ENCODE data around the gene FRY. TPM values are rescaled to one million over a fixed set of nuclear protein-coding genes. Genes with fewer than 3 reads are reported as not detected.
"Not testable (repeated sequence)": the region's sequence is repeated elsewhere in the genome, so short reads cannot be mapped to it uniquely, and the experiment has no call there.

FRY gene
- total RNA-seq = 68.7 and 98.7 TPM in 2 replicates

DNA sequence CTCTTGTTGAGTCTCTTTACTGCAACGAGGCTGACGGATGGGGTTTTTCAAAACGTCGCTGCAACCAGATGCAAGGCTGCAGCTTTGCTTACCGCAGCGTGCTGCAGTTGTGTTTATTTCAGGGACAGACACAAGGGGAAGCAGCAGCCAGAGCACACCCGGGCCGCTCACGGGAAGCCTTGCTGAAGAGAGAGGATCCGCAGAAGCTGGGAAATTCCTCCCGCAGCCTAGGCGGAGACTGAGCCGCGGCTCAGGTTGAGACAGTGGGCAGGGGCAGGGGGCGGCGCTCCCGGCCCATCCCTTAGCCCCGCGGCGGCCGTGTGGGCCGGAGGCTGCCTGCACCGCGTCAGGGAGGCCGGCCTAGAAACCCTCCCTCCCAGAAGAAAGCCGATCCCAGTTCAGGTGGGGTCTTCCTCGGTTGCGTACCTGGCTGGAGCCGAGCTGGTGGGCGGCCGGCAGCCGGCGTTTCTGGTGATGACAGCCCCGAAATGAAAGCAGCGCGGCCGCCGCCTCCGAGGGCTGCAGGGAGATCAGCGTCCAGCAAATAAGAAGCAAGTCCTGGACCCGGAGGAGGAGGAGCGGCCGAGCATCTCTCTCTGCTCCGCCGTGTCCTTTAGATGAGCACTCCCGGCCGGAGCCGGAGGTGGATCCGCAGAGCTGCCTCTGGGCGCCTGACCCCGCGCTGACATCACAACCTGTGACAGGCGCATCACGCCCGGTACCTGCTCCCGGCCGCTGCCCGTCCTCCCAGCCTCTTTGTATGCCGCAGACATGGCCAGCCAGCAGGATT is at the start of gene FRY:
Gene FRY, plus strand, starts transcription at position 750 of the 790 bp plus-strand sequence. Its CDS starts 22 bp downstream, at position 772.
- DNase-seq (ENCODE audit: low read depth, low spot score) = no peak

DNA sequence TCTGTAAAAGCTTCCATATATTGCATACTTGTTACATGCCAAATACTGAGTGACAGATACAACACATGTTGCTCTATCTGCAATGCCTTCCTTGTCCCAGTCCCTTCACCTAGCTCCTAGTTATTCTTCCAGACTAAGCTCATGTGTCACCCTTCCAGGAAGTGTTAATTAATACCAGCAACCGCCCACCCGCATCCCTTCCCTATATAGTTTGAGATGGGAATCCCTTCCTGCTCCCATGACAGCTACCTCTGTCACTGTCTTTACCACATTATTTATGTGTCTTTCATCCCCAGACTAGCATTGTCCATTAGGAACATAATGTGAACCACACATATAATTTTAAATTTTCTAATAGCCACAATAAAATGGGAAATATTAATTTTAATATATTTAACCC is 49.5 kb upstream of the FRY start:
- no peak for DNase-seq (ENCODE audit: low read depth, low spot score)

DNA sequence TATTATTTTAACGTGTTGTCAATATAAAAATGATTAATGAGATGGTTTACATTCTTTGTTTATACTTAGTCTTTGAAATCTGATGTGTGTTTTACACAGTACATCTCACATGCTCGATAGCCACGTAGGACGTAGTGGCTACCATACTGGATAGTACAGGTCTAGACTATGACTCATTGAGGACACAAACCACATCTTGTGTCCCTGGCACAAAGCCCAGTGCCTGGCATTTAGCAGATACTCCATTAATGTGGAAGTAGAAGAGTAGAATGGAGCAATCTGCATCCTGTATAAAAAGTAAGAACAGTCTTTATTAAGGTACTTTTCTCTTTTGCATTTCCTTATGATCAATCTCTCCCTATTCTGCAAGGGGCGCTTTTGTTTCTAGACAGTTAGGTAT is 49.0 kb upstream of the FRY start:
- DNase-seq (ENCODE audit: low read depth, low spot score) = no peak

DNA sequence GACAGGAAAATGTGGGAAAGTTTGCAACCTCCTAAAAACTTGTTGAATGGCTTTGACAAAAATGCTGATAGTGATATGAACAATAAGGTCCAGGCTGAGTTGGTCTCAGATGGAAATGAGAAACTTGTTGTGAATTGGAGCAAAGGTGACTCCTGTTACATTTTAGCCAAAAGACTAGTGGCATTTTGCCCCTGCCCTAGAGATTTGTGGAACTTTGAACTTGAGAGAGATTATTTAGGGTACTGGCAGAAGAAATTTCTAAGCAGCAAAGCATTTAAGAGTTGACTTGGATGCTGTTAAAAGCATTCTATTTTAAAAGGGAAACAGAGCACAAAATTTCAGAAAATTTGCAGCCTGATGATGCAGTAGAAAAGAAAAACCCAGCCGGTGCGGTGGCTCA is 47.9 kb upstream of the FRY start:
- DNase-seq (ENCODE audit: low read depth, low spot score) = not testable (repeated sequence)

DNA sequence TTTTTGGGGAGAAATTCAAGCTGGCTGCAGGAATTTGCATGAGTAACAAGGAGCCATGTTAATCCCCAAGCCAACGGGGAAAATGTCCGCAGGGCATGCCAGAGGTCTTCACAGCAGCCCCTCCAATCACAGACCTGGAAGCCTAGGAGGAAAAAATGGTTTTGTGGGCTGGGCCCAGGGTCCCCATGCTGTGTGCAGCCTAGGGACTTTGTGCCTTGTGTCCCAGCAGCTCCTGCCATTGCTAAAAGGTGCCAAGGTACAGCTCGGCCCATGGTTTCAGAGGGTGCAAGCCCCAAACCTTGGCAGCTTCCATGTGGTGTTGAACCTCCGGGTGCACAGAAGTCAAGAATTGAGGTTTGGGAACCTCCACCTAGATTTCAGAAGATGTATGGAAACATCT is 47.2 kb upstream of the FRY start:
- not testable (repeated sequence) for DNase-seq (ENCODE audit: low read depth, low spot score)

DNA sequence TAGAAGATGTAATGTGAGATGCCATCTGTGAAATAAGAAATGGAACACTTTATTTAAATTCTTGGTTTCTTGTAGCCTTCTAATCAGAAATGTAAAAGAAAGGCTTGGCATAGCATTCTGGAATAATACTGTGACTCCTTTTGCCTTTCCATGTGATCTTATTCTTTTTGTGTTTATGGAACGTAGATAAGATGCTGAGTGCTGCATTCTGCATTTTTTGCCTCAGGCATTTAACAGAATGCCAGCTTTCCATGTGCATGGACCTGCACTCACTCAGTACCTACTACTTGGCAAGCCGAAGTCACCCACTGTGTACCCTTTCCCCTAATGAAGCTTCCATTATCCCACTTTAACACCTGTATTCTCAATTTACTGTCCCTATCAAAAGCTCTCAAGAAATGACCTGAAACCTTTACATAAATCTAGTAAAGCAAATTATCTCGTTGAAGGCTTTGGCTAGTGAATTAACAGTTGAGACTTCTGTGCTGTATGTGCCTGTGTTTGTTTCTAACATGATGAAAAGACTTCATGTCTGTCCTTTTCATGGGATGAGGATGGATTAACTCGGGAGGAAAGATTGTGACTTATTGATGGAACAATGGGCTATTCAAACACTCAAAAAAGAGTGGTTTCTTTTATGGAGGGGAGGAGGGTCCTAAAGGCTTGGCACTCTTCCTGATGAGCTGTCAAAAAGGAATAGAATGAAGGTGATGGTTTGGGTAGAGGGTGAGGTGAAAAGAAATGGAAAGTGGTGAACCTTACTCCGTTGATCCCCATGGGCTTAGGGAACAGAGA is 44.7 kb upstream of the FRY start:
- DNase-seq (ENCODE audit: low read depth, low spot score) = no peak

DNA sequence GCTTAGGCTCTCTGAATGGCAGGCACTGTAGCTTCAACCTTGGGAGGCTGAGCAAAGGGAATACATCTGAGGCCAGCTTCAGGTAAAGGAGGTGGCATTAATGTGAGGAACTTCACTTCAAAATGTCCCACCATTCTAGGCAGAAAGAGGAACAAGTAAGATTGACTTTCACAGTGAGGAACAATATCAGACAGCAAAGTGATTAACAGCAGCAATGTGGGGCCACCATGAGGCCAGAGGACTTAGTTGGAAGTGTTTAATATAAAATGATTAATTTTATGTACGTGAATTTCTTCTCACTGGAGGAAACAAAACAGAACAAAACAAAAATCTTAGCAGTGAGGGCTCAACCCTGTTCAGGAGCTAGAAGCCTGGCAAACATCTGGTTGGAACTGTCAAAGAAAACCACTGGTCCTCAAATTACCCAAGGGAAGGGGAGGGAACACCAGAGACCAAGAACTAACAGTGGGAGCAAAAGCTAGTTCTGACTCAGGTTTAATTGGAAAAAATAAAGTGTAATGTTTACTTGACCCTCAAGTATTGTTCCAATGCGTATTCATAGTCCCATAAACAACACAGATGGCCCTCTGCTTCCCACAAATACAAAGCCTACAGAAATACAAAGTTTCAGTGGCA is 43.9 kb upstream of the FRY start:
- no peak for DNase-seq (ENCODE audit: low read depth, low spot score)

DNA sequence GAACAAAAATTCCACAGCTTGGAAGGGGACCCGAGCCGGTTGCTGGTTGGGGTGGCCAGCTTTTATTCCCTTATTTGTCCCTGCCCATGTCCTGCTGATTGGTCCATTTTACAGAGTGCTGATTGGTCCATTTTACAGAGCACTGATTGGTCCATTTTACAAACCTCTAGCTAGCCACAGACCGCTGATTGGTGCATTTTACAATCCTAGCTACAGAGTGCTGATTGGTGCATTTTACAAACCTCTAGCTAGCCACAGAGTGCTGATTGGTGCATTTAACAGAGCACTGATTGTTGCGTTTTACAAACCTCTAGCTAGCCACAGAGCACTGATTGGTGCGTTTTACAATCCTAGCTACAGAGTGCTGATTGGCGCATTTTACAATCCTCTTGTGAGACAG is 37.2 kb upstream of the FRY start:
- DNase-seq (ENCODE audit: low read depth, low spot score) = not testable (repeated sequence)

DNA sequence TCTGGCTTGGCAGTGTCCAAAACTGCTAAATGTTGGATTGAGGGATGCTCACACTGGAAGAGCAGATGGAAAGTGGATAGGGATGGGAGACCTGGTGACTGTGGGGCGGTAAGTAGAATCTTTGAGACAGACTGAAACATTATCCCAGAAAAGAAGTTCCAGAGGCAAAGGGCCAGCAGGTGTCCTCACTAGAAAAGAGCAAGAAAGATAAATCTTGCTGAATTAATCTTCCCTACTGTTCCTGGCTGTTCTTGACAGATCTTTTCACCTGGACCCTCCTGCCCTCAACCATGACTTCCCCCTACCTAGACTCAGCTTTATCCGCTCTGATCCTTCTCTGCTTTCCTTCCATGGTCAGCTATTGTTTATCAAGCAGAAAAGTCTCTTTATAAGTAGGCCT is 35.0 kb upstream of the FRY start:
- DNase-seq (ENCODE audit: low read depth, low spot score) = no peak

DNA sequence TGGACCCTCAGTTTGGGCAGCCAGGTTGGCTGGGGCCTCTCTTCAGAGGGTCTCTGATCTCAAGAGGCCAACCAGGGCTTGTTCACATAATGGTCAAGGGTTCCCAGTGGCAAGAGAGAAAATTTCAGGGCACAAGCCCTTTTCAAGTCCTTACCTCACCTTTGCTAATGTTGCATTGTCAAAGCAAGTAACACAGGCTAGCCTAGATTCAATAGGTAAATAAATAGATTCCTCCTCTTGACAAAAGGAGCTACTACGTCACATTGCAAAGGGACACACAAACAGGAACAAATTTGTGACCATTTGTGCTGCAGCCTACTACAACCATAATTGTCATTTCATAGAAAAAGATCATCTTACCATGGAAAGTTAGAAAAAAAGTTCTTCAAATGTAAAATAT is 33.9 kb upstream of the FRY start:
- no peak for DNase-seq (ENCODE audit: low read depth, low spot score)

DNA sequence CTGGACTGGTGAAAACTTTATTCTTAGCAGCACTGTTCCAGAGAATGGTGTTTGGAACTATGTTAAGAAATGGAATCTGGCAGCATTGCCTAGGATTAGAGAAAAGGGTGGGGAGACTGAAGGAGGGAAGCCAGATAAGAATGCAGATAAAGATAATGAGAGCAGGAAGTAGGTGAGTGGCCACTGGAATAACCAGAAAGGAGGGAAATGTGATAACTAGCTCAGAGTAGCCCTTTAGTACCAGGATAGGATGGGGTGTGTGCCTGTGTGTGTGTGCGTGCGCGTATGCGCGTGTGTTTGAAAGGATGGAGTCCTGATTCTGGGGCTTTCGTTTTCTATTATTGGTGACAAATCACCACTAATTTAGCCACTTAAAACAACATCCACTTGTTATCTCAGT is 33.4 kb upstream of the FRY start:
- no peak for DNase-seq (ENCODE audit: low read depth, low spot score)

DNA sequence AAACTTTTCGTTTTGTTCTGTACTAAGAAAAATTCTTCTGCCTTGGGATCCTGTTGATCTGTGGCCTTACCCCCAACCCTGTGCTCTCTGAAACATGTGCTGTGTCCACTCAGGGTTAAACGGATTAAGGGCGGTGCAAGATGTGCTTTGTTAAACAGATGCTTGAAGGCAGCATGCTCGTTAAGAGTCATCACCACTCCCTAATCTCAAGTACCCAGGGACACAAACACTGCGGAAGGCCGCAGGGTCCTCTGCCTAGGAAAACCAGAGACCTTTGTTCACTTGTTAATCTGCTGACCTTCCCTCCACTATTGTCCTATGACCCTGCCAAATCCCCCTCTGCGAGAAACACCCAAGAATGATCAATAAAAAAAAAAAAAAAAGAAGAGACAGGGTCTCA is 30.8 kb upstream of the FRY start:
- DNase-seq (ENCODE audit: low read depth, low spot score) = not testable (repeated sequence)

DNA sequence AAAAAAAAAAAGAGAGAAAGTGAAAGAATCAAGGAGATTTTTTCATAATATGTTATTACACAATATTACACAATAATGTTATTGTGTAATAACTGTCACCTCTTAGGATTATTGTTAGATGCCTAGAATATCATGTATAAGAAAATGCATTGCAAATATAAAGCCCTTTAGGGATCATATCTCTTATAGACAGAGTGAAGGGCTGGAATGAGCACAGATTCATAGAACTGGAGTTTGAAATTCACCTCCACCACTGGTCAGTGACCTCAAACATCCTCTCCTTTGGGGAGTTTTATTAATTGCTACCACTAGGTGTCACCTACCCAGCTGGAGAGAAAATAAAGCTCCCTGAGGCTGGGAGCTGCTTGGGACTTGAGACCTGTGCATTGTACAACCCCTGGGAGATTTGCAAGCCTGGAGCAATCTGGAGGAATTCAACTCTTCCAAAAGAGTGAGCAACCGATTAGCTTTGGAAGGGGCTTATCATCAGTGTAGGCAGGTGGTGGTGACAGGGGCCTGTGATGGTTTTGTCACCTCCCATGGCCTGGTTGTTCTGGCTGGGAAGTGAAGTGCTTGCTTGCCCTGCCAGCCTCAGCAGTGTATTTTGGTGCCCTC is 30.3 kb upstream of the FRY start:
- no peak for DNase-seq (ENCODE audit: low read depth, low spot score)

DNA sequence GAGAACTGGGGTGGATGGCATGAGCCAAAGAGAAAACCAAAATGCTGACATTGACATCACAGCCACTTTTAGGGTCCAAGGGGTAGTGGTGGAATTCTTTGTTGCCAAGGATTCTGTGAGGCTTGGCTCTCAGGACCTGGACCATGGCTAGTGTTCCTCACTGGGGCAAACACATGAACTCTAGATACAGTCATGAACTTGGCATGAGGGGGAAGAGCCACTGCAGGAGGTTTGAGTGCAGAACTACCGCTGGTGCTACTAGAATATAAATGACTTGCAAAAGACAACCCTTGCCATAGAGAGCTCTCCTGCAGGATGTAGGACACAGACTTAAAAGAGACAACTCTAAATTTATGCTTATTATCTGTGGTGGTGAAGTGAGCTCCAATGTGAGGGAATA is 29.8 kb upstream of the FRY start:
- no peak for DNase-seq (ENCODE audit: low read depth, low spot score)

DNA sequence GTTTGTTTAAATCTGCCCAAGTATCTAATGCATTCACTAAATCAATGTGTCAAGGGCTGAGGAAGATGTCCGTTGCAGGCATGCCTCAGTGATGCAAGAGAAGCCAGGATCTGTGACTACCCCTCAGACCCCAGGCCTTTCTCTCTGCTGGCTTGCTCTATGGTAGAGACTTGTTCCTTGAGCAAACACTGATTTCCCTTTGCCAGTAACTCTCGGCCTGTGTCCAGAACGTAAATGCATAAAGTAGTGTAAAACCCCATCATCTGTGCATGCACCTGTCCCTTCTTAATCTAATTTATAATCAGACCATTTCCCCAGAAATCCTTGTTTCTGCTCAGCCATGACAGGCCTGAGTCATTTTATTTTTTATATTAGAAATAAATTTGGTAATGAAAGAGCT is 28.7 kb upstream of the FRY start:
- DNase-seq (ENCODE audit: low read depth, low spot score) = no peak

DNA sequence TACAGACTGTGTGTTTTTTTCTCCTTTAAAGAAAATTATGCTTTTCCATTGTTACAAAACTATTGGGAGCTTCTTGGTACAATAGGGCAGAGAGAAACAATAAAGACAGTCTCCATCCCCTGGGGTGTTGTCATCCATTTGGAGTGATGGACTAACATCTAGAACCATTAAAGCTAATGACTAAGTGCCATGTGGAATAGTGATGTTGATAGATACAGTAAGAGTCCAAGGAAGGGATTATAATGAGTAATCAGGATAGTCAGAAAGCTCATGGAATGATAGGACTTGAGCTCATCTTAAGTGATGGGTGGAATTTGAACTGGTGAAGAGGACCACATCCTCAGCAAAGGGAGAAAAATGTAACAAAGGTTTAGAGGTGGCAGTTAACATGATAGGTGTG is 24.1 kb upstream of the FRY start:
- DNase-seq (ENCODE audit: low read depth, low spot score) = no peak

DNA sequence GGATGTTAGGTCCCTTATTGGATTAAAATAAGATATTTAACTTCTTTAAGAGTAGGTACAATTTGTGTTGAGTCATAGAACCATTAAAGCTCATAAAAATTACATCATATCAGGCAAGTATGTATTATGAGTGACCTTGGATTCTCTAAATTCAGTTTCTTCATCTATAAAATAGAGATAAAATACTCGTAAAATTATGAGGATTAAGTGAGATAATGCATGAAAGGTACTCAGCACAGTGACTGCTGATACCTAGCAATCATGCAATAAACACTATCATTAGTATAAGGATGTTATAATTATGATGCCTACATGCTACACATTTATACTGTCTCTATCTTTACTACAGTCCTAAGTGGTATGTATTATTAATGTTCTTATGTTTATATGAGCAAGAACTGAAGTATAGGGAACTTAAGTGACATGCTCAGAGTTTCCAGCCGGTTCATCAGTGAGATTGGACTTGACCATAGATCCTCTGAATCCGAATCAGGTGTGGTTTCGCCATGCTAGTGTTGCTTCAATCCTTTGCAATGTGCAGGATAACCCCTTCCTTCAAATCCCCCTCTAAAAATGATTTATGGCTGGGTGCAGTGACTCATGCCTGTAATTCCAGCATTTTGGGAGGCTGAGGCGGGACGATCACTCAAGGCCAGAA is 22.9 kb upstream of the FRY start:
- DNase-seq (ENCODE audit: low read depth, low spot score) = no peak

DNA sequence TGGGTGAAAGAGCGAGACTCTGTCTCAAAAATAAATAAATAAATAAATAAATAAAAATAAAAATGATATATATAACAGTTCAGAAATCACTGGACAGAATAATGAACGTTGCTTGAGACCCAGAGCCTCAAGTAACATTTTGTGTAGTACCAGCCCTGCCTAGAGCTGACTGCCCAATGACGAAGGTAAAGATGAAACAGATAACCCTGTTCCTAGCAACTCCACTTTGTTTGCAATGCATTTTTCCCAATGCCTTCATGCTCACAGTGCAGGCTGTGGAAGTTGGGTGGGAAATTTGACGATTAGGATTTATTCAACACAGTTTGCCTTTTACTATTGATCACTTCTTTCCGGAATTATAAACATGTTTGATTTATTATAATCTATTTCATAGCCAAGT is 22.2 kb upstream of the FRY start:
- DNase-seq (ENCODE audit: low read depth, low spot score) = no peak

DNA sequence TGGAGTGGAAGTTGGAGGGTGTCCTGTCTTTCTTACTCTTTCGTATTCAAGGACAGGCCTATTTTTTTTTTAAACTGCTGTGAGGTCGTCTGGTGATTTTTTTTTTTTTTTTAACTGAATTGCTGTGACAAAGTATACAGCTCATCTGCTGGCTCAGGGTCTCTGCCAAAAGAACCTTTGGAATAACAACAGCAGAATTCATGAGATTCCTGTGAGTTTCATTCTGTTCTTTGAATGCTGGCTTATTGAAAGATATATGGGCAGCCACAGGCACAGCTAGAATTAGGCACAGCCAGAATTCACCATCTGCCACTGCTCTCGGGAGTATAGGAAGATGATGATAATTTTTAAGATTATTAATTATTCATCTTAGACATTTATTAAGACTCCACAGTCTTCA is 21.4 kb upstream of the FRY start:
- no peak for DNase-seq (ENCODE audit: low read depth, low spot score)

DNA sequence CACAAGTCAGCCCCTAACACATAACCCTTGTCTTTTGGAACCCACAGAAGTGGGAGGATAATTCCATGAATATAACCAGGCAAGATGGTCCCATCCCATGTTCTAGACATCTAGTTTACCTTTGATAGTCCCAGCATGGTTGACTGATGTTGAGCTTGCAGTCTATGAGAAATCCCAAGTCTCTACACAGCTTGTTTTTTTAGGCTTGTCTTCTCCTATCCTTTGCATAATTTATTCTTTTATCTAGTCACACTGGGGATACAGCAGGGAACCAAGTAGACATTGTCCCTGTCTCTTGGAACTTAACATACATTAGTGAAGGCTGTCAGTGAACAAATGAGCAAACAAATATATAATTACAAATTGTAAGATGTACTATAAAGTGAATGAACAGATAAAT is 19.6 kb upstream of the FRY start:
- no peak for DNase-seq (ENCODE audit: low read depth, low spot score)

DNA sequence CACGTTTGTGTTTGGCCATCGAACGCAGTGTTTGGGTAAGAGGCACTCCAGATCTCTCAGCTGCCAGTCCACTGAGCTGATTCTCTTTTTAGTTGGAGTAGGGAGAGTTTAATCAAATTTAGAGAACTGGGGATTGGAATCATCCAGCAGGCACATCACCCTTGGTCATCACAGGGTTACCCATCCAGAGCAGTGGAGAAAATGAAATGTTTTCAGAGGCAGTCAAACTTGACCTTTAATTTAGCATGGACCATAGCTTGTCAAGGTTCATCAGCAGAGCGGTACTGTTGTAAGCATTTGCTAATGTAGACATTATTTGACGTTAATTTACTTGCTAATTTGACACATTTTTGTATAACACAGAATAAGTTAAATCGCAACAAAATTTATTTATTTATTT is 18.4 kb upstream of the FRY start:
- no peak for DNase-seq (ENCODE audit: low read depth, low spot score)

DNA sequence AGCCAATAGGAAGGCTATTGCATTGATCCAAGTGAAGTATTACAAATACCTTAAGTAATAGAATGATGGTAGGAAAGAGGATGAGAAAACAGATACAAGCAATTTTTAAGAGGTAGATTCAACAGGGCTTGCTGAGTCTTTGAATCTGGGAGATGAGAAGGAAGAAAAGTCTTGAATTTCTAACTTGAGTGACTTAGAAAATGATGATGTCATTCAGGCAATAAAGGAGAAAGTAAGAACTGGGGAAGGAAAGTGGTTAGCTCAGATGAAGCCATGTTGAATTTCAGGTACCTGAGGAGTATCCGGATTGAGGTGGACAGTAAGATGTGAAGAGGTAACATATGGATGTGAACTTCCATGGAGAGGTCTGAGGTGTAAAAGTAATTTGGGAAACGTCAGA is 15.5 kb upstream of the FRY start:
- no peak for DNase-seq (ENCODE audit: low read depth, low spot score)
